Astrocyte (in vitro differentiated cells and primary cell): ENCODE data around the gene GAMT. TPM values are rescaled to one million over a fixed set of nuclear protein-coding genes. Genes with fewer than 3 reads are reported as not detected.
A peak's percentile ranks its signal among the peaks of the same experiment; 100 is the strongest.

Experiments used
- DNase-seq: peaks from one replicate; pipeline ENCODE4 v3.0.0-alpha.2; 2010; ENCODE audit warnings: low read depth
- FAIRE-seq: peaks from 2 replicates; lab custom pipeline; 2011; peaks lifted over from hg19 to GRCh38; lab: Jason Lieb, UNC
- H2AFZ ChIP-seq: 2 replicates; pipeline ENCODE4 v1.6.0; 2012; ENCODE audit warnings: low read depth, low read length, inconsistent platforms
- H3K27ac ChIP-seq: 2 replicates; pipeline ENCODE4 v1.5.1; 2011; ENCODE audit warnings: low read depth, low read length, inconsistent platforms
- H3K27me3 ChIP-seq: 2 replicates; pipeline ENCODE4 v1.6.0; 2011; ENCODE audit warnings: low read length, inconsistent platforms; ENCODE audit not compliant: insufficient read depth
- H3K36me3 ChIP-seq: 2 replicates; pipeline ENCODE4 v1.5.1; 2011; ENCODE audit warnings: low read length, inconsistent platforms; ENCODE audit not compliant: insufficient read depth
- H3K4me1 ChIP-seq: 2 replicates; pipeline ENCODE4 v1.5.1; 2011; ENCODE audit warnings: low read length, inconsistent platforms; ENCODE audit not compliant: insufficient read depth
- H3K4me2 ChIP-seq: 2 replicates; pipeline ENCODE4 v1.6.0; 2012; ENCODE audit warnings: low read length, inconsistent platforms
- H3K4me3 ChIP-seq: 2 replicates; pipeline ENCODE4 v1.5.1; 2011; ENCODE audit warnings: low read depth, mild to moderate bottlenecking, low read length, inconsistent platforms; ENCODE audit not compliant: insufficient read depth
- H3K79me2 ChIP-seq: 2 replicates; pipeline ENCODE4 v1.6.0; 2012; ENCODE audit warnings: mild to moderate bottlenecking, low read length, inconsistent platforms; ENCODE audit not compliant: insufficient read depth
- H3K9ac ChIP-seq: 2 replicates; pipeline ENCODE4 v1.6.0; 2012; ENCODE audit warnings: mild to moderate bottlenecking, low read length, inconsistent platforms
- H3K9me3 ChIP-seq: 2 replicates; pipeline ENCODE4 v1.5.1; 2012; ENCODE audit warnings: low read depth, mild to moderate bottlenecking, low read length, inconsistent platforms; ENCODE audit not compliant: insufficient read depth
- H4K20me1 ChIP-seq: 2 replicates; pipeline ENCODE4 v1.6.0; 2012; ENCODE audit warnings: low read length, inconsistent platforms; ENCODE audit not compliant: insufficient read depth
- H3K27ac Mint-ChIP-seq: one replicate; pipeline ENCODE4 v1.8.0; 2021; ENCODE audit warnings: mild to moderate bottlenecking, mixed read lengths; ENCODE audit not compliant: unreplicated experiment
- H3K27me3 Mint-ChIP-seq: one replicate; pipeline ENCODE4 v1.8.0; 2021; ENCODE audit warnings: low read depth, mixed read lengths; ENCODE audit not compliant: unreplicated experiment
- H3K36me3 Mint-ChIP-seq: one replicate; pipeline ENCODE4 v1.8.0; 2021; ENCODE audit warnings: low read depth, mixed read lengths; ENCODE audit not compliant: unreplicated experiment
- H3K4me1 Mint-ChIP-seq: one replicate; pipeline ENCODE4 v1.8.0; 2021; ENCODE audit warnings: low read depth, mixed read lengths; ENCODE audit not compliant: unreplicated experiment
- H3K4me3 Mint-ChIP-seq: one replicate; pipeline ENCODE4 v1.8.0; 2021; ENCODE audit warnings: mild to moderate bottlenecking, moderate library complexity, mixed read lengths; ENCODE audit not compliant: unreplicated experiment
- H3K9me3 Mint-ChIP-seq: one replicate; pipeline ENCODE4 v1.8.0; 2021; ENCODE audit warnings: mild to moderate bottlenecking, mixed read lengths; ENCODE audit not compliant: unreplicated experiment
- EZH2 ChIP-seq: IDR thresholded peaks from 2 replicates; pipeline ENCODE4 v1.6.1; 2012; ENCODE audit warnings: mild to moderate bottlenecking, low read length, inconsistent platforms; ENCODE audit not compliant: insufficient read depth
- total RNA-seq: library from RNA; stranded (reverse); gene quantifications from 2 replicates; pipeline ENCODE4 v1.2.1, GENCODE V29; 2021
- TF ChIP-seq, protein P1 (sequence below): IDR thresholded peaks from 2 replicates; pipeline ENCODE4 v1.5.1; 2011; ENCODE audit warnings: low read depth, mild to moderate bottlenecking, inconsistent platforms, low read length, moderate library complexity; ENCODE audit not compliant: insufficient read depth

The GAMT gene
- total RNA-seq, 1 donor from 2014 or later, result 35.9 TPM

DNA sequence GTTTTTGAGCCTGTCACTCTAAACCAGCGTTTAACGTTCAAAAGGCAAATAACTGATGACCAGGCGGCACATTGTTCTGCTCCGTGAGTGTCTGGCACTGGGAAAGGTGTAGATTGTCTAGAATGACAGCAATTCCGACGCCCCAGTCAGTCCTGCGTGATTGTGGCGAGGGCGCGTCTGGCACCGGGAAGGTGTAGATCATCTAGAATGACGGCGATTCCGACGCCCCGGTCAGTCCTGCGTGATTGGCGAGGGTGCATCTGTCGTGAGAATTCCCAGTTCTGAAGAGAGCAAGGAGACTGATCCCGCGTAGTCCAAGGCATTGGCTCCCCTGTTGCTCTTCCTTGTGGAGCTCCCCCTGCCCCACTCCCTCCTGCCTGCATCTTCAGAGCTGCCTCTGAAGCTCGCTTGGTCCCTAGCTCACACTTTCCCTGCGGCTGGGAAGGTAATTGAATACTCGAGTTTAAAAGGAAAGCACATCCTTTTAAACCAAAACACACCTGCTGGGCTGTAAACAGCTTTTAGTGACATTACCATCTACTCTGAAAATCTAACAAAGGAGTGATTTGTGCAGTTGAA, 43.7 kb downstream of the GAMT start:
- Histone ChIP-seq H4K20me1 (peaks cover 16% of the 10 kb centered on the region), H3K27ac (no peak overlapping the region), H2AFZ (no peak overlapping the region), H3K4me1 (peaks cover 52% of the 10 kb centered on the region), H3K9me3 (no peaks in the 10 kb centered on the region), H3K79me2 (peaks cover 32% of the 10 kb centered on the region), H3K27me3 (no peaks in the 10 kb centered on the region), H3K9ac (no peak overlapping the region), H3K36me3 (peaks cover 20% of the 10 kb centered on the region), H3K4me3 (no peak overlapping the region), H3K4me2 (no peak overlapping the region)
- FAIRE-seq (no peak), DNase-seq (no peak)
- Mint-ChIP-seq H3K27ac (no peak overlapping the region), H3K4me1 (peaks cover 21% of the 10 kb centered on the region), H3K4me3 (no peak overlapping the region), H3K27me3 (no peaks in the 10 kb centered on the region), H3K36me3 (peaks cover 11% of the 10 kb centered on the region), H3K9me3 (no peaks in the 10 kb centered on the region)
- TF ChIP-seq, protein P1, sequence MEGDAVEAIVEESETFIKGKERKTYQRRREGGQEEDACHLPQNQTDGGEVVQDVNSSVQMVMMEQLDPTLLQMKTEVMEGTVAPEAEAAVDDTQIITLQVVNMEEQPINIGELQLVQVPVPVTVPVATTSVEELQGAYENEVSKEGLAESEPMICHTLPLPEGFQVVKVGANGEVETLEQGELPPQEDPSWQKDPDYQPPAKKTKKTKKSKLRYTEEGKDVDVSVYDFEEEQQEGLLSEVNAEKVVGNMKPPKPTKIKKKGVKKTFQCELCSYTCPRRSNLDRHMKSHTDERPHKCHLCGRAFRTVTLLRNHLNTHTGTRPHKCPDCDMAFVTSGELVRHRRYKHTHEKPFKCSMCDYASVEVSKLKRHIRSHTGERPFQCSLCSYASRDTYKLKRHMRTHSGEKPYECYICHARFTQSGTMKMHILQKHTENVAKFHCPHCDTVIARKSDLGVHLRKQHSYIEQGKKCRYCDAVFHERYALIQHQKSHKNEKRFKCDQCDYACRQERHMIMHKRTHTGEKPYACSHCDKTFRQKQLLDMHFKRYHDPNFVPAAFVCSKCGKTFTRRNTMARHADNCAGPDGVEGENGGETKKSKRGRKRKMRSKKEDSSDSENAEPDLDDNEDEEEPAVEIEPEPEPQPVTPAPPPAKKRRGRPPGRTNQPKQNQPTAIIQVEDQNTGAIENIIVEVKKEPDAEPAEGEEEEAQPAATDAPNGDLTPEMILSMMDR, result no peak
- TF ChIP-seq EZH2, result no peak

DNA sequence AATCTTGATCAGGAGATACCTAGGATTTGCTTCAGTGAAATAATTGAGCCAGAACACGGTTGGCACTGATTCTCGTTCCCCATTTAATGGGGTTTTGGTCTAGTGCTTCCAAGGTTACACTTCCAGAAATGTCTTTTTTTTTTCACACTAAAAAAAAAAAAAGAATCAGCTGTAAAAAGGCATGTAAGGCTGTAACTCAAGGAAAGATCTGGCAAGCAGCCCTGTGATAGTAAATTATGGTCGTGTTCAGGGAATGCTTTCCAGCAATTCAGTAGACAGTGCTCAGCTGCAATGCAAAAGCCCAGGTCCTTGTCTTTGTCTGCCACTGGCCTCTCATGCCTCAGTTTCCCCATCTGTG, 44.9 kb downstream of the GAMT start:
- H3K4me1 Mint-ChIP-seq, result peaks cover 15% of the 10 kb centered on the region
- DNase-seq, result peak; percentile 47
- Histone ChIP-seq H3K36me3 (peaks cover 18% of the 10 kb centered on the region), H3K27ac (no peak overlapping the region), H3K4me3 (peak overlapping the region; percentile 68), H3K27me3 (no peaks in the 10 kb centered on the region), H4K20me1 (peaks cover 16% of the 10 kb centered on the region), H2AFZ (no peak overlapping the region), H3K79me2 (peaks cover 29% of the 10 kb centered on the region), H3K4me2 (peak overlapping the region; percentile 98), H3K9me3 (no peaks in the 10 kb centered on the region), H3K9ac (peak overlapping the region; percentile 87), H3K4me1 (peaks cover 41% of the 10 kb centered on the region)
- no peaks in the 10 kb centered on the region for H3K27me3 Mint-ChIP-seq
- peak overlapping the region; percentile 93 for H3K4me3 Mint-ChIP-seq
- peaks cover 8% of the 10 kb centered on the region for H3K36me3 Mint-ChIP-seq
- no peaks in the 10 kb centered on the region for H3K9me3 Mint-ChIP-seq
- TF ChIP-seq, protein P1, result no peak
- TF ChIP-seq EZH2, result no peak
- no peak for FAIRE-seq
- no peak overlapping the region for H3K27ac Mint-ChIP-seq
